SK-N-SH treated with all-trans-retinoic acid at 6 μM for 48 hours (cell line): ENCODE data around the gene OLFM1.

ENCODE experiments used
- ATAC-seq: fragments of 200-7000 bp; cut with Tn5 transposase; 3 replicates; pipeline ENCODE4 v1.9.1; 2020; ENCODE audit warnings: mild to moderate bottlenecking, moderate library complexity
- ARNTL ChIP-seq: fragments of 450-650 bp; formaldehyde crosslinking; IDR thresholded peaks from 2 replicates; pipeline ENCODE4 v1.5.0; 2020; ENCODE audit warnings: low read depth, mild to moderate bottlenecking, moderate library complexity, borderline replicate concordance
- BACH2 ChIP-seq: fragments of 250-450 bp; sonication (Bioruptor Pico); IDR thresholded peaks from 2 replicates; pipeline ENCODE4 v1.9.0; 2021; ENCODE audit warnings: mild to moderate bottlenecking, borderline replicate concordance
- CREB5 ChIP-seq: fragments of 250-450 bp; sonication (Bioruptor Pico); IDR thresholded peaks from 2 replicates; pipeline ENCODE4 v1.5.1; 2020; ENCODE audit warnings: low read depth, mild to moderate bottlenecking, moderate library complexity
- CSDC2 ChIP-seq: fragments of 250-450 bp; sonication (Bioruptor Pico); IDR thresholded peaks from 2 replicates; pipeline ENCODE4 v1.5.0; 2020; ENCODE audit warnings: mild to moderate bottlenecking, moderate library complexity
- CSRNP3 ChIP-seq: fragments of 250-450 bp; sonication (Bioruptor Pico); IDR thresholded peaks from 2 replicates; pipeline ENCODE4 v1.5.1; 2021; ENCODE audit warnings: mild to moderate bottlenecking, moderate library complexity
- ESRRG ChIP-seq: fragments of 250-450 bp; sonication (Bioruptor Pico); IDR thresholded peaks from 2 replicates; pipeline ENCODE4 v1.6.1; 2021; ENCODE audit warnings: mild to moderate bottlenecking
- GLIS3 ChIP-seq: fragments of 250-450 bp; sonication (Bioruptor Pico); IDR thresholded peaks from 2 replicates; pipeline ENCODE4 v1.5.0; 2020; ENCODE audit warnings: mild to moderate bottlenecking, moderate library complexity
- OSR1 ChIP-seq: fragments of 250-450 bp; sonication (Bioruptor Pico); IDR thresholded peaks from 2 replicates; pipeline ENCODE4 v1.8.0; 2022; ENCODE audit warnings: moderate library complexity, mild to moderate bottlenecking, inconsistent platforms
- PATZ1 ChIP-seq: fragments of 250-450 bp; sonication (Bioruptor Pico); IDR thresholded peaks from 2 replicates; pipeline ENCODE4 v1.8.0; 2020; ENCODE audit warnings: mild to moderate bottlenecking, moderate library complexity, borderline replicate concordance
- POU6F1 ChIP-seq: fragments of 250-450 bp; sonication (Bioruptor Pico); IDR thresholded peaks from 2 replicates; pipeline ENCODE4 v1.8.0; 2021; ENCODE audit warnings: low read depth, mild to moderate bottlenecking, moderate library complexity, borderline replicate concordance
- PPARA ChIP-seq: fragments of 250-450 bp; sonication (Bioruptor Pico); IDR thresholded peaks from 2 replicates; pipeline ENCODE4 v1.5.0; 2020; ENCODE audit warnings: mild to moderate bottlenecking, borderline replicate concordance
- RARB ChIP-seq: fragments of 250-450 bp; sonication (Bioruptor Pico); IDR thresholded peaks from 2 replicates; pipeline ENCODE4 v1.8.0; 2021; ENCODE audit warnings: mild to moderate bottlenecking, moderate library complexity
- SNAI2 ChIP-seq: fragments of 250-450 bp; sonication (Bioruptor Pico); IDR thresholded peaks from 2 replicates; pipeline ENCODE4 v1.5.0; 2020; ENCODE audit warnings: mild to moderate bottlenecking, moderate library complexity
- TCF4 ChIP-seq: fragments of 250-450 bp; sonication (Bioruptor Pico); IDR thresholded peaks from 2 replicates; pipeline ENCODE4 v1.8.0; 2021; ENCODE audit warnings: mild to moderate bottlenecking, moderate library complexity, borderline replicate concordance
- TOX ChIP-seq: fragments of 250-450 bp; sonication (Bioruptor Pico); IDR thresholded peaks from 2 replicates; pipeline ENCODE4 v1.8.0; 2021; ENCODE audit warnings: mild to moderate bottlenecking, moderate library complexity, borderline replicate concordance
- TSHZ2 ChIP-seq: fragments of 250-450 bp; sonication (Bioruptor Pico); IDR thresholded peaks from 2 replicates; pipeline ENCODE4 v1.5.0; 2020; ENCODE audit warnings: mild to moderate bottlenecking, moderate library complexity
- ZC3H10 ChIP-seq: fragments of 250-450 bp; sonication (Bioruptor Pico); IDR thresholded peaks from 2 replicates; pipeline ENCODE4 v1.5.1; 2021; ENCODE audit warnings: mild to moderate bottlenecking, moderate library complexity
- ZFP3 ChIP-seq: fragments of 250-450 bp; sonication (Bioruptor Pico); IDR thresholded peaks from 2 replicates; pipeline ENCODE4 v1.5.0; 2020; ENCODE audit warnings: mild to moderate bottlenecking, moderate library complexity
- ZFP30 ChIP-seq: fragments of 450-650 bp; formaldehyde crosslinking; IDR thresholded peaks from 2 replicates; pipeline ENCODE4 v1.5.0; 2022; ENCODE audit warnings: mild to moderate bottlenecking, moderate library complexity
- ZNF70 ChIP-seq: fragments of 450-650 bp; formaldehyde crosslinking; IDR thresholded peaks from 2 replicates; pipeline ENCODE4 v1.5.0; 2020; ENCODE audit warnings: mild to moderate bottlenecking, moderate library complexity

OLFM1 gene

GRCh38 chr9:135127718-135128670, 40.5 kb downstream of the OLFM1 start:
- no peak for TF ChIP-seq CSDC2 (CRISPR knock-in tag)
- no peak for TF ChIP-seq TCF4 (CRISPR knock-in tag)
- TF ChIP-seq POU6F1 (CRISPR knock-in tag) = no peak
- TF ChIP-seq ZFP3 (CRISPR knock-in tag) = no peak
- TF ChIP-seq OSR1 (CRISPR knock-in tag) = no peak
- no peak for TF ChIP-seq TOX (CRISPR knock-in tag)
- no peak for TF ChIP-seq RARB (CRISPR knock-in tag)
- TF ChIP-seq PATZ1 (CRISPR knock-in tag) = no peak
- TF ChIP-seq, all 23 proteins: peak for 0
- ATAC-seq = no peak

- TF ChIP-seq TCF4 (CRISPR knock-in tag) = no peak
- TF ChIP-seq ZNF70 (CRISPR knock-in tag) = no peak
- no peak for TF ChIP-seq GLIS3 (CRISPR knock-in tag)
- TF ChIP-seq PPARA (CRISPR knock-in tag) = no peak
- TF ChIP-seq ZC3H10 (CRISPR knock-in tag) = no peak
- TF ChIP-seq BACH2 = no peak
- TF ChIP-seq TSHZ2 (CRISPR knock-in tag) = no peak
- no peak for TF ChIP-seq ARNTL (CRISPR knock-in tag)
- no peak for TF ChIP-seq SNAI2 (CRISPR knock-in tag)
- no peak for TF ChIP-seq CSDC2 (CRISPR knock-in tag)
- TF ChIP-seq RARB (CRISPR knock-in tag) = no peak
- TF ChIP-seq ZFP30 = no peak
- no peak for TF ChIP-seq PATZ1 (CRISPR knock-in tag)
- no peak for TF ChIP-seq POU6F1 (CRISPR knock-in tag)
- TF ChIP-seq ESRRG (CRISPR knock-in tag) = no peak
- no peak for TF ChIP-seq TOX (CRISPR knock-in tag)
- TF ChIP-seq CSRNP3 (CRISPR knock-in tag) = no peak
- TF ChIP-seq ZFP3 (CRISPR knock-in tag) = no peak
- TF ChIP-seq CREB5 = no peak
- ATAC-seq = no peak
Measured at GRCh38 chr9:135129137-135129695, 41.7 kb downstream of the OLFM1 start.
